Loucy (cell line): ENCODE results near the gene PDGFRA.

ENCODE experiments used
- CTCF ChIP-seq: fragments of 200-600 bp; sonication (generic); conservative IDR thresholded peaks from 2 replicates; pipeline ENCODE4 v1.5.1; 2014; ENCODE audit warnings: mild to moderate bottlenecking, antibody characterized with exemption, low read length
- EZH2phosphoT487 ChIP-seq: fragments of 200-600 bp; IDR thresholded peaks from 2 replicates; pipeline ENCODE4 v1.6.1; 2018; ENCODE audit warnings: antibody characterized with exemption, mild to moderate bottlenecking, moderate library complexity, borderline replicate concordance

- TF ChIP-seq CTCF (no peak), EZH2phosphoT487 (no peak)
Measured at GRCh38 chr4:54265366-54265765, 36.3 kb downstream of the PDGFRA start.
